SKM-1 (cell line): Measurements from ENCODE around the gene SPANXD.
"Not testable (repeated sequence)": the region's sequence is repeated elsewhere in the genome, so short reads cannot be mapped to it uniquely, and the experiment has no call there.

Source experiments
- DNase-seq: peaks from one replicate; lab custom pipeline; 2025; ENCODE audit not compliant: unreplicated experiment; lab: John Stamatoyannopoulos, UW

Gene SPANXD, protein sequence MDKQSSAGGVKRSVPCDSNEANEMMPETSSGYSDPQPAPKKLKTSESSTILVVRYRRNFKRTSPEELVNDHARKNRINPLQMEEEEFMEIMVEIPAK

DNA sequence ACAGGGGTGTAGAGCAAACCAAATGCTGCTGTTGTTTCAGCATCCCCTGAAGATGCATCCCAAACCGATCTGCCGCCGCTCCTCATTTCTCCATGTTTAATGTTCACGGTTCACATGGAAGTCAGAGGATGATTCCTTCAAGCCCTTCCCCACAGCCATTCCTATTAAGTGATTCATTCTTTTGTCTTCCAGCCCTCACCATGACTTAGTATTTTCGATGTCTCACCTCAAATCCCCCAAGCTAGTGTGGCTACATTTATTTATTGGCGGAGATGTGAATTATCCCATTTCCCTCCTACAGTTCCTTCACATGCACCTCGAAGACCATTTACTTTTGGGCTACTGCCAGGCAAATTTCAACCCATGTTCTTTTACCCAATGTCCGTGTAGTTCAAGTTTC lies at the start of gene SPANXD:
Gene SPANXD (minus strand): TSS at position 101 of the 400 bp plus-strand sequence. CDS start 334 bp downstream, outside the sequence.
- not testable (repeated sequence) for DNase-seq

- DNase-seq = no peak
These were observed 44.1 kb upstream of the SPANXD start for GRCh38 chrX:141742666-141743065.

- DNase-seq = no peak
These were observed 38.1 kb upstream of the SPANXD start for GRCh38 chrX:141736656-141737055.

GRCh38 chrX:141733371-141733770 lies 34.8 kb upstream of the SPANXD start:
- no peak for DNase-seq

GRCh38 chrX:141732031-141732430 lies 33.5 kb upstream of the SPANXD start:
- DNase-seq = no peak

- no peak for DNase-seq
These were observed 25.6 kb upstream of the SPANXD start for GRCh38 chrX:141724186-141724585.

DNA sequence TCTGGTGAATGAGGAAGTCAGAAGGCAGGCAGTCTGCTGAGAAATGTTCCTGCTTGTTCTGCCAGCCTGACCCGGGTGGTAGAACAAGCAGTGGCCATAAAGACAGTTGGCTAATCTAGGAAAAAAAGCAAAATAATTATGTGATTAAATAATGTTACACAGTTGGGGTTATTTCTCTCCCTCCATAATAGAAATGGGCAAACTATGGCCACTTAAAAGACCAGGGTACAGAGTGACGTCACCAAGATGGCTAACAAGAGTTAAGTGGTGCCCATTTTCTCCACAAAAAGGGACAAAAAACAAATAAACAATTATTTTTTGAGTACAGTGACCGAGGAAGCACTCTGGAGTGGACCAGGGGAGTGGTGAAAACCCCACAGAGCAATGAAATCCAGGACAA lies 16.1 kb upstream of the SPANXD start:
- DNase-seq = no peak

- DNase-seq = no peak
These were observed 2.5 kb upstream of the SPANXD start for GRCh38 chrX:141701072-141701471.

DNA sequence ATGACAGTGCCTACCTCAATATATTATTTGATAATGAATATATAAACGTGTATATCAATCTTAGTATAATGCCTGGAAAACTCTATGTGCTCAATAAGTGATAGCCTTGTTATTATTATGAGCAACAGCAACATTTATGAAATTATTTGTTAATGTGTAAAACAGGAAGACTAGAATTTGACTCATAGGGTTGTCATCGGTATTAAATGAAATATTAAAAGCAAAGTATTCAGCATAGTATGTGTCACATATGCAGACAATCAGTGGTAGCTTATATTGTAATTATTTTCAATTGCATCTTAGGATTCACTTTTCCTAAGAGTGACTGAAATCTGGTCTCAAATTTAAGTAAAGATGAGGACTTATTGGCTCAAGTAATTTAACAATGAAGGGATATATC lies 24.6 kb downstream of the SPANXD start:
- DNase-seq = no peak

- no peak for DNase-seq
These were observed 28.9 kb downstream of the SPANXD start for GRCh38 chrX:141669689-141670088.

DNA sequence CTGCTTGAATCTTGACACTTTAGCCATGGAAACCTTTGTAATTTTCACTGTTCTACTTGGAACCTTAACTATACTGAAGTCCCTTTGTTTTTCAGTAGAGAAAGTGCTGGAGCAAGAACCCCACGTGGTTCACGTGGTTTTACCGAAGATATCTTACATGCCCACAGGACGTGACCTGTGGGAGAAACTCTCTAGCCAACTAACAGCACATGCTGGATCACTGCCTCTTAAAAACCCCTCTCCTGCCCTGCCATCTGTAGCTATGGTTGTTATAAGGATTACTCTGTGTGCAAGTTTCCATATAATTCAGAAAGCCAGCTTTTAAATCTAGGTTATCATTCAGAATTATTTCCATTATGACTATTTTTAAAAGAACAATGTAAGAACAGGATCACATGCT lies 30.2 kb downstream of the SPANXD start:
- DNase-seq = no peak

GRCh38 chrX:141662781-141663180 lies 35.8 kb downstream of the SPANXD start:
- no peak for DNase-seq

DNA sequence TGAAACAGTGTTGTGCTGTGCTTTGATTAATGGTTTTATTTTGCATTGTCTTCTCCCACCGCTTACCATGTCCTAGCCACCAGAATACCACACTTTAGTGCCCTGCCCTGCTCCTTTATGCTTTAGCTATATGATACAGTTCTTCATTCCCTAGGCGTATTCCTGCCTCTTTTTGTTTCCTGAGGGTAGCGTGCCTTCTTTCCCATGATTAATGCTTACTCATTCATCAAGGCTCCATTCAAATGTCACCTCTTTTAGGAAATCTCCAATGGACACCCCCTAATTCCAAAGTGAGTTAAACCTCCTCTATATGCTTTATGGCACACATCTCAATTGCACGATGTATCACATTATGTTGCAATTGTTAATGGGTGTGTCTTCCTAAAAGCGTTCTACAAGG lies 46.3 kb downstream of the SPANXD start:
- DNase-seq = no peak
